ENCODE measurements around the gene LRP6.
A peak's percentile ranks its signal among the peaks of the same experiment; 100 is the strongest.

DNA sequence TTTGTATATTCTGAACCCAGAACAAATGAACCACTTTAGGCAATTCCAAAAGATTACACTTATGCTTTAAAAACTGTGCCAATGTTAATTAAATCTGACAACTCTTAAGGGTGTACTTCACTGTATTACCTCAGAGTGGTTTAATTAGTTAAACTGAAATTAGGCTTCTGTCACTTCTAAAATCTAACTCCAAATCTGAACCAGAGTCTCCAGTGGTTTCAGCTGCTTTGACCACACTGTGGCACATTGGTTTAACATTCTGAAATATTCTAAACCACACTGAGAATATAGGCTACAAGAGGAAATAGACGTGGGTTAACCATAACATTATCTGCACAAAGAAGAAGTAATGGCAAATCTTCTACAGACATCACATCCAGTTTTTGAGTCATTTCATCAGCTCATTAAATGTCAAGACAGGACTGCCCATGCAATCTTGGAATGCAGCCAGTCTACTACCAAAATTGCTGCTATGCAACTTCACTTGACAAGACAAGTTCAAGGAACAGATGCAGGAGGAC is 94.8 kb downstream of the LRP6 start:
- TF ChIP-seq, protein P1, sequence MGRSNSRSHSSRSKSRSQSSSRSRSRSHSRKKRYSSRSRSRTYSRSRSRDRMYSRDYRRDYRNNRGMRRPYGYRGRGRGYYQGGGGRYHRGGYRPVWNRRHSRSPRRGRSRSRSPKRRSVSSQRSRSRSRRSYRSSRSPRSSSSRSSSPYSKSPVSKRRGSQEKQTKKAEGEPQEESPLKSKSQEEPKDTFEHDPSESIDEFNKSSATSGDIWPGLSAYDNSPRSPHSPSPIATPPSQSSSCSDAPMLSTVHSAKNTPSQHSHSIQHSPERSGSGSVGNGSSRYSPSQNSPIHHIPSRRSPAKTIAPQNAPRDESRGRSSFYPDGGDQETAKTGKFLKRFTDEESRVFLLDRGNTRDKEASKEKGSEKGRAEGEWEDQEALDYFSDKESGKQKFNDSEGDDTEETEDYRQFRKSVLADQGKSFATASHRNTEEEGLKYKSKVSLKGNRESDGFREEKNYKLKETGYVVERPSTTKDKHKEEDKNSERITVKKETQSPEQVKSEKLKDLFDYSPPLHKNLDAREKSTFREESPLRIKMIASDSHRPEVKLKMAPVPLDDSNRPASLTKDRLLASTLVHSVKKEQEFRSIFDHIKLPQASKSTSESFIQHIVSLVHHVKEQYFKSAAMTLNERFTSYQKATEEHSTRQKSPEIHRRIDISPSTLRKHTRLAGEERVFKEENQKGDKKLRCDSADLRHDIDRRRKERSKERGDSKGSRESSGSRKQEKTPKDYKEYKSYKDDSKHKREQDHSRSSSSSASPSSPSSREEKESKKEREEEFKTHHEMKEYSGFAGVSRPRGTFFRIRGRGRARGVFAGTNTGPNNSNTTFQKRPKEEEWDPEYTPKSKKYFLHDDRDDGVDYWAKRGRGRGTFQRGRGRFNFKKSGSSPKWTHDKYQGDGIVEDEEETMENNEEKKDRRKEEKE (IDR thresholded peaks at IDR 0.05) = no peak
- no peak for TF ChIP-seq KLF5 (IDR thresholded peaks at IDR 0.05; ENCODE audit: partially characterized antibody)
- TF ChIP-seq EZH2 (IDR thresholded peaks at IDR 0.05; ENCODE audit: borderline replicate concordance, control insufficient read depth, low read depth, low read length) = 0 out of 2 replicates have a peak, but pooled peaks have one; percentile 86
- TF ChIP-seq, protein P2, sequence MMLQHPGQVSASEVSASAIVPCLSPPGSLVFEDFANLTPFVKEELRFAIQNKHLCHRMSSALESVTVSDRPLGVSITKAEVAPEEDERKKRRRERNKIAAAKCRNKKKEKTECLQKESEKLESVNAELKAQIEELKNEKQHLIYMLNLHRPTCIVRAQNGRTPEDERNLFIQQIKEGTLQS (IDR thresholded peaks at IDR 0.05; ENCODE audit: borderline replicate concordance, extremely low read depth, low read depth, low read length) = no peak
- peak; percentile 99 for TF ChIP-seq RUNX3 (IDR thresholded peaks at IDR 0.05; ENCODE audit: low read length)
- TF ChIP-seq, protein P3, sequence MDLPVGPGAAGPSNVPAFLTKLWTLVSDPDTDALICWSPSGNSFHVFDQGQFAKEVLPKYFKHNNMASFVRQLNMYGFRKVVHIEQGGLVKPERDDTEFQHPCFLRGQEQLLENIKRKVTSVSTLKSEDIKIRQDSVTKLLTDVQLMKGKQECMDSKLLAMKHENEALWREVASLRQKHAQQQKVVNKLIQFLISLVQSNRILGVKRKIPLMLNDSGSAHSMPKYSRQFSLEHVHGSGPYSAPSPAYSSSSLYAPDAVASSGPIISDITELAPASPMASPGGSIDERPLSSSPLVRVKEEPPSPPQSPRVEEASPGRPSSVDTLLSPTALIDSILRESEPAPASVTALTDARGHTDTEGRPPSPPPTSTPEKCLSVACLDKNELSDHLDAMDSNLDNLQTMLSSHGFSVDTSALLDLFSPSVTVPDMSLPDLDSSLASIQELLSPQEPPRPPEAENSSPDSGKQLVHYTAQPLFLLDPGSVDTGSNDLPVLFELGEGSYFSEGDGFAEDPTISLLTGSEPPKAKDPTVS (IDR thresholded peaks at IDR 0.05; ENCODE audit: low read depth, low read length) = no peak
- TF ChIP-seq, protein P4, sequence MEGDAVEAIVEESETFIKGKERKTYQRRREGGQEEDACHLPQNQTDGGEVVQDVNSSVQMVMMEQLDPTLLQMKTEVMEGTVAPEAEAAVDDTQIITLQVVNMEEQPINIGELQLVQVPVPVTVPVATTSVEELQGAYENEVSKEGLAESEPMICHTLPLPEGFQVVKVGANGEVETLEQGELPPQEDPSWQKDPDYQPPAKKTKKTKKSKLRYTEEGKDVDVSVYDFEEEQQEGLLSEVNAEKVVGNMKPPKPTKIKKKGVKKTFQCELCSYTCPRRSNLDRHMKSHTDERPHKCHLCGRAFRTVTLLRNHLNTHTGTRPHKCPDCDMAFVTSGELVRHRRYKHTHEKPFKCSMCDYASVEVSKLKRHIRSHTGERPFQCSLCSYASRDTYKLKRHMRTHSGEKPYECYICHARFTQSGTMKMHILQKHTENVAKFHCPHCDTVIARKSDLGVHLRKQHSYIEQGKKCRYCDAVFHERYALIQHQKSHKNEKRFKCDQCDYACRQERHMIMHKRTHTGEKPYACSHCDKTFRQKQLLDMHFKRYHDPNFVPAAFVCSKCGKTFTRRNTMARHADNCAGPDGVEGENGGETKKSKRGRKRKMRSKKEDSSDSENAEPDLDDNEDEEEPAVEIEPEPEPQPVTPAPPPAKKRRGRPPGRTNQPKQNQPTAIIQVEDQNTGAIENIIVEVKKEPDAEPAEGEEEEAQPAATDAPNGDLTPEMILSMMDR (IDR thresholded peaks at IDR 0.05 in 2 of 3, conservative IDR thresholded peaks at IDR 0.05 in 1 of 3; ENCODE audit: control insufficient read depth in 2 of 3, extremely low read depth in 1 of 3, insufficient read depth in 1 of 3, low read depth in 3 of 3, low read length in 3 of 3) = no peak; a peak in 1 of 6 replicates
- TF ChIP-seq, protein P5, sequence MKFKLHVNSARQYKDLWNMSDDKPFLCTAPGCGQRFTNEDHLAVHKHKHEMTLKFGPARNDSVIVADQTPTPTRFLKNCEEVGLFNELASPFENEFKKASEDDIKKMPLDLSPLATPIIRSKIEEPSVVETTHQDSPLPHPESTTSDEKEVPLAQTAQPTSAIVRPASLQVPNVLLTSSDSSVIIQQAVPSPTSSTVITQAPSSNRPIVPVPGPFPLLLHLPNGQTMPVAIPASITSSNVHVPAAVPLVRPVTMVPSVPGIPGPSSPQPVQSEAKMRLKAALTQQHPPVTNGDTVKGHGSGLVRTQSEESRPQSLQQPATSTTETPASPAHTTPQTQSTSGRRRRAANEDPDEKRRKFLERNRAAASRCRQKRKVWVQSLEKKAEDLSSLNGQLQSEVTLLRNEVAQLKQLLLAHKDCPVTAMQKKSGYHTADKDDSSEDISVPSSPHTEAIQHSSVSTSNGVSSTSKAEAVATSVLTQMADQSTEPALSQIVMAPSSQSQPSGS (IDR thresholded peaks at IDR 0.05; ENCODE audit: low read length) = peak; percentile 79
- no peak for TF ChIP-seq HDAC6 (IDR thresholded peaks at IDR 0.05; ENCODE audit: unreplicated experiment)
- TF ChIP-seq TBL1XR1 (IDR thresholded peaks at IDR 0.05; ENCODE audit: low read depth, low read length) = peak; percentile 64; the same call in 1 of the 2 replicates

Data from GM12878 (cell line).